GM18520 (cell line): Measurements from ENCODE around the gene KRT3.
"Not testable (repeated sequence)": the region's sequence is repeated elsewhere in the genome, so short reads cannot be mapped to it uniquely, and the experiment has no call there.

ENCODE experiments used
- ATAC-seq: cut with Tn5 transposase; IDR thresholded peaks from one replicate; pipeline ENCODE4 v1.9.1; 2021; ENCODE audit not compliant: unreplicated experiment

Gene KRT3

DNA sequence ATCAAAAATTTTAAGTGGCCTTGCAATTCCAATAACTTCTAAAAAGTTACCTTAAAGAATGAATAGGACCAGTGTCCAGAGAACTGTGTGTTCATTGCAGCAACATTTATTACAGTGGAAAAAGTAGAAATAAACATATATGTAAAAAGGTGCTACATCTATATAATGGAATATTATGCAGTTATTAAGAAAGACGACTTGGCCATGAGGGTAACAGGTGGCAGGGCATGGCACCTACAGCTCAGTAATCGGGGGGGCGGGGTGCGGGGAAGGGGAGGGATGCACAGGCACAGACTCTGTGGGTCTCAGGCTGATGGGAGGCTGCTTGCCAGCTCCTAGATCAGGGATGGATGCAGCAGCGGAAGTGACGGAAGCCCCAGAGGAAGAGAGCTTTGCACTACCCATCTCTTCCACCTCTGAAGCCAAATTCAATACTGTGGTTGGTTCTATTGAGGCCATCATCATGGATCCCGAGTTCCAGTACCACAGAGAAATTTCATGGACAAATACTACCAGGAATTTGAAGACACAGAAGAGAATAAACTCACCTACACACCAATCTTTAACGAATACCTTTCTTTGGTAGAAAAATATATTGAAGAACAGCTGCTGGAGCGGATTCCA is 32.8 kb downstream of the KRT3 start:
- ATAC-seq: no peak

DNA sequence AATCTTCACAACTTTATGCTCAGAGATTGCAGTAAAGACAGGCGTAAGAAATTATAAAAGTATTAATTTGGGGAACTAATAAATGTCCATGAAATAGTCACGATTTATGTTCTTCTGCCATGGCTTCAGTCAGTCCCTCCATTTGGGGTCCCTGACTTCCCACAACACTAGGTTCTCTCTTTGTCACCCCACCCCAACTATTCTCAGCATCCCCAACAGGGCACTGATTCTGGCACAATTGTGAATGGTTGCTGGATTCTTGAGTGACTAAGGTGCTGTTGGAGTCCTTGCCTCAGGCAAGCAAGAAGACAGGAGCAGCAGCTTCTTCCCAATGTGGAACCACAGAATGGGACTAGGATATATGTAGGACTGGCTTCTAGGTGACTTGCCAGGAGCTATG is 34.1 kb downstream of the KRT3 start:
- no peak for ATAC-seq

DNA sequence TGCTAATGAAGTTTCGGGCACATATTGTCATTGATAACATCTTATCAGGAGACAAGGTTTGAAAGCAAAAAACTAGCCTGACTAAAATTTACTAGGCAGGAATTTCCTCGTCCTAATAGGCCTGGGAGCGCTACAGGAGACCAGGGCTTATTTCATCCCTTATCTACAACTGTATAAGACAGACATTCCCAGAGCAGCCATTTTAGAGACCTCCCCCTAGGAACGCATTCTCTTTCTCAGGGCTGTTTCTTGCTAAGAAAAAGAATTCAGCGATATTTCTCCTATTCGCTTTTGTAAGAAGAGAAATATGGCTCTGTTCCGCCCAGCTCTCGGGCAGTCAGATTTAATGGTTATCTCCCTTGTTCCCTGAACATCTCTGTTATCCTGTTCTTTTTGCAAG is 34.7 kb downstream of the KRT3 start:
- not testable (repeated sequence) for ATAC-seq

- ATAC-seq: no peak
Measured at GRCh38 chr12:52760623-52761022, 35.3 kb downstream of the KRT3 start.

- no peak for ATAC-seq
Measured at GRCh38 chr12:52759695-52760094, 36.2 kb downstream of the KRT3 start.

DNA sequence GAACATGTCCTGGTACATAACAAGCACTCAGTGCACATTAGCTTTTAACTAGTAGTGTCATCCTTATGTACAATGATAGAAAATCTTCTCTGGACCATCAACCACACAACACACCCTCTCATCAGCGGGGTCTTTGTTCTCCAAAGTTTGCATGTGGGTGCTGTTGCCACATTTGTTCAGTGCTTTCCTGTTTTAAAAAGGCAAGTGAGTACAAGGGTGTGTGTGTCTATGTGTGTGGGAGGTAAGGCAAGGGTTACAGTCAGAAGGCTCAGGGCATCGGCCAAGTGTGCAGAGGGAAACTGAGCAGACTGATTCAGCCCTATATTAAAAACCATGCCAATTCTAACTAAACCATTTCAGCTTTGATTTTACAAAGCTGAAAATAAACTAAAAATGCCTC is 36.7 kb downstream of the KRT3 start:
- ATAC-seq: no peak

DNA sequence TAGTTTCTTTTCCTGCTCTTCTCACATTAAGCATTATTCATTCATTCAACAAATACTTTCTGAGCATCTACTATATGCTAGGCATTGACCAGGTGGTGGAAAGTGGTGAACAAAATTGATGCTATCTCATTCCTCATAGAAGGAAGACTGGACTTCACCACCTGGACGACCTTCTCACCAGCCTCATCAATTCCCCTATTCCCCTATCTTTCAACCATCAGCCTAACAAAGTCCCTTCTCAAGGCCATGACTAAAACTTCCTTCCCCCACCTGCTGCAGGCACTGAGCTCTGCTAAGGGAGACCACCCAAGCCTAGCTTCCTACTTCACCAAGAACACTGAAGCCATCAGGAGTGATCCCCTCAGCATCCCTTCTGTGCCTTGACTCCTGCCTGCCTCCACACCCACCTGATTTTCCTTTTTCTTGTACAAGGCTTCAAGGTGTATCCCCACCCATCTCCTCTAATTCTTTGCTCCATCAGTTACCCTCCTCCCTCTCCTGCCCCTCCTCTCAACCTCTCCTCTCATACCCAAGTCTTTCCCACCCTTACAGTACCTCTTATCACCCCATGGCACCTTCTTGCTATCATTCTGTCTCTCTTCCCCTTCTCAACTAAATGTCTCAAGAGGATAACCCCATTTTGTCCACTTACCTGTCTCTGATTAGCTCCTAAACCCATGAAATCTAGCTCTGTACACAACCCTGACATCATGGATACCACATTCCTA is 38.3 kb downstream of the KRT3 start:
- ATAC-seq: no peak

DNA sequence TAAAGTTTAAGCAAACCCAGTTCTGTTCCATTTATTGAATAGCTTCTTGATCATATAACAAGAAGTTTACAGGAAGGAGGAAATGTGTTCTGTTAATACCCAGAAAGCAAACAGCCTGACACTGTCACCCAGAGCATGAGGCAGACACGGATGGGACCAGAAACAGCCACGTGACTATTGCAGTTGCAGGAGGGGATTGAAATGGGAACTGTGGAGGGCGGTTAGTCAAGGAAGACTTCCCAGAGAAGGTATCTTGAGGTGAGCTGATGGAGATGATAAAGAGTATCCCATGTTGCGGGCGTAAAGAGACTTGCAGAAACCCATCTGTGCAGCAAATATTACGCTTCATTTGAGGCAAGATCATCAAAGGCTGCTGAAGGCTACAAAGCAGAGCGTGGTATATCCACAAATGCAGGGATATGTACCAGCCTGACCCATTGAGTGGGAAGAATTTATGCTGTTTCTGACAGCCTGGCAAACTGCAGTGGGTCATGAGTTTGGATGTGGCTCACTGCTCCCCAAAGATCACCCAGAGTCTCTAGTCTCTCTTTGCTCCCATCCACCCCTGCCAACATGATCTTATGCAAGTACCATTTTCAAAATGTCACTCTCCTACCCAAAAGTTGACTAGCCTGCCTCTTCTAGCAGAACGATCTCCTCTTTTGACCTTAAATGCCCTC is 39.5 kb downstream of the KRT3 start:
- no peak for ATAC-seq

- ATAC-seq: no peak
Measured at GRCh38 chr12:52755533-52755932, 40.4 kb downstream of the KRT3 start.

DNA sequence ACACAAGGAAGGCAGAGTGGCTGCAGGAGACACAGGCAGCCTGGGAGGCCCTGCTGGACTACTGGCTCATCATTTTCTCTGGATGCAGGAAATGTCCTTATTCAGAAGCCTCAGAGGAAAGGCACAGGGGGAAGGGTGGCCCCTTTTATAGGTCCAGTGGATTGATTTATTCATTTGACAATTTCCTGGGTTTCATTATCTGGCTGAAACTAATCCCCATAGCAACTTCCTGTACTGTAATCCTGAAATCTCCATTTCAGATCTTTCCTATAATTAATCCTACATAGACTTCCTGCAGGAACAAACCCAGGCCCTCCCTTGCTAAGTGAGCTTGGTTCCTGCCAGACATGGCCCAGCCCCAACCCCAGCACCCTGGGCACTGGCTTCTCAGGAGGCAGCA is 41.8 kb downstream of the KRT3 start:
- no peak for ATAC-seq

DNA sequence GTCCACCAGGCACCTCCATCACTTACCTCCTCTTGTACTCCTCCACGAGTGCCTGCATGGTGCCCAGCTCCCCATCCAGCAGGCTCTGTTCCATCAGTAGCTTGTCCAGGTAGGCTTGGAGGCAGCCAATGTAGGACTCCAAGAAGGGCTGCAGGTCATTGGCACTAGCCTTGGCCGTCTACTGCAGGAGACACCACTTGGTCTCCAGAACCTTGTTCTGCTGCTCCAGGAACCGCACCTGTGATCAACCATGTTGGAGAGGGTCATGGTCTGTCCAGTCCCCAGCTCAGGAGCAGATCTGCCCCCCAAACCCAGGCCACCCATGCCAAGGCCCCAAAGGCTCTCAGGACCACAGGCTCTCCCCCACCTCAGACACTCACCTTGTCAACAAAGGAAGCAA is 42.6 kb downstream of the KRT3 start:
- ATAC-seq: no peak

- ATAC-seq: no peak
Measured at GRCh38 chr12:52752516-52752915, 43.4 kb downstream of the KRT3 start.

DNA sequence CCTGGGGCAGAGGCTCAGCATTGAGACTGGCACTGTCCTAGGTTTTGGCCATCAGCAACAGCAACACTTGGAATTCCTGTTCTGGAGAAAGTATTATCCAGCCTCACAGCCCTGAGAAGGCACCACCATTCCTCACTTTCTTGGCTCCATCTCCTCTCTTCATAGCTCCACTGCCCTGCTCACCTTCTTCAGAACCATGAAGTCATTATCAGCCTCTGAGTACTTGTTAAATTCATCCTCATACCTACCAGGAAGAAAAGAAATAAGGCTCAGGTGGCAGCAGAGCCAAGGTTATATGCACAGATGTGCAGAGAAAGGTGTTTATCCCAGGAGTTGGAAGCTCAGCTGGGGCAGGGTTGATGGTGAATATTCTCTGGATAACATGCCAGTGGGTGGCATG is 44.1 kb downstream of the KRT3 start:
- ATAC-seq: no peak

DNA sequence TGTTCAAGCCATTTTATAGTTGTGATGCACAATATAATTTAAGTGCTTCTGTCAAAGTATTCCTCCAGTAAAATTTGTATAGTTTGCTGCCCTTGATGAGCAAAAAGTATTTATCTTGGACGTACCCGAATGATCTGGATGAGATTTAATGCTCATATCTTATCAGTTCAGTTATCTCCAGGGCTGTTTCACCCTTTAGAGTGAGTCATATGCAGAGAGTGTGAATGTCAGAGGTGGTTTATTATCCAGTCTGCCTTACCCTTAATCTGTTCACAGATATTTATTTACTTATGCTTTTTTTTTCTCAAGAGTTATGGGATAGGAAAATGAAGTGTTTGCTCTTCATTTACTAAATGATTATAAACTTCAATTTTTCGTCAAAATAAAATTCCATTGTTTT is 45.4 kb downstream of the KRT3 start:
- not testable (repeated sequence) for ATAC-seq

DNA sequence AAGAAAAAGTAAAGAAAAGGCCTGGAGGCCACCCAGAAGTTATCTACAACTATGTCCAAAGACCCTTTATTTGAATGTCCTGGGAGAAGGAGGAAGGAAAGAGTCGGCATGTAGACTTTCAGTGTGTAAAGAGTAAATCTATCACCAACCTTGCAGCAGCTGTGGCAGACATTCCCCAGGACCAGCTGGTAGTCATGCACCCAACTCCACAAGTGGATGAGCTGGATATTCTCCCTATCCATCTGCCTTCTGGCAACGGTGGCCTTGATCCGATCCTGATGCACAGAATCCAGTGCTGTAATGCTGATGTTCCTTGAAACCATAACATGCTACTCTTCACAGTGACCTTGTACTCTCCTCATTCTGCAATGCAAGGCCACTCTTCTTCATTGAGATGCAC is 46.1 kb downstream of the KRT3 start:
- no peak for ATAC-seq

DNA sequence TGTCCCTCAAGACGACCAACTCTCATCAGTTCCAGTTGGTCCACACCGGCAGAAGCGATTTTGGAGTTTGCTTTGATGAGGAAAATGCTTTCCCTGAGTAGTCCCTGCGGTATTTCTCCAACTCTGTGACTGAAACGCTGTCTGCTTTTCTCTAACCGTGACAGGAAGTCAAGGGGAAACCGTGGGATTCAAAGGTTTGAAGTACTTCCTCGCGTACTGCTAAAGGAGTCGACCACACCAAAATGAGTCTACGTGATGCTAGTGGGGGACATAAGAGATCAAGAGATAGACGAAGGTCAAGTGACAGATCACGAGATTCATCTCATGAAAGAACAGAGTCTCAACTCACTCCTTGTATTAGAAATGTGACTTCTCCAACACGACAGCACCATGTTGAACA is 47.3 kb downstream of the KRT3 start:
- no peak for ATAC-seq

DNA sequence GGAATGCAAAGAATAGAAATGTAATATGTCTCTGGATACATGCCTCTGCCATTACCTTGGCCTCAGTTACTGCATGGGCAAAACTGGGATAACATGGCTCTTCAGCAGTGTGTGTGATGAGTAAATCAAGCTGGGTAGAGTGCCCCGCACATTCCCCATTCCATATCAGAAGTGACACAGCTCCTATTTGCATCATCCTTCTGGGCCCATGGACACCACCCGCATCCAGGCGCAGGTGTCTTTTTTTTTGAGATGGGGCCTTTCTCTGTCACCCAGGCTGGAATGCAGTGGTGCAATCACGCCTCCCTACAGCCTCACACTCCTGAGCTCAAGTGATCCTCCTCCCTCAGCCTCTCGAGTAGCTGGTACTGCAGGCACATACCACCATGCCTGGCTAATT is 50.4 kb downstream of the KRT3 start:
- no peak for ATAC-seq

DNA sequence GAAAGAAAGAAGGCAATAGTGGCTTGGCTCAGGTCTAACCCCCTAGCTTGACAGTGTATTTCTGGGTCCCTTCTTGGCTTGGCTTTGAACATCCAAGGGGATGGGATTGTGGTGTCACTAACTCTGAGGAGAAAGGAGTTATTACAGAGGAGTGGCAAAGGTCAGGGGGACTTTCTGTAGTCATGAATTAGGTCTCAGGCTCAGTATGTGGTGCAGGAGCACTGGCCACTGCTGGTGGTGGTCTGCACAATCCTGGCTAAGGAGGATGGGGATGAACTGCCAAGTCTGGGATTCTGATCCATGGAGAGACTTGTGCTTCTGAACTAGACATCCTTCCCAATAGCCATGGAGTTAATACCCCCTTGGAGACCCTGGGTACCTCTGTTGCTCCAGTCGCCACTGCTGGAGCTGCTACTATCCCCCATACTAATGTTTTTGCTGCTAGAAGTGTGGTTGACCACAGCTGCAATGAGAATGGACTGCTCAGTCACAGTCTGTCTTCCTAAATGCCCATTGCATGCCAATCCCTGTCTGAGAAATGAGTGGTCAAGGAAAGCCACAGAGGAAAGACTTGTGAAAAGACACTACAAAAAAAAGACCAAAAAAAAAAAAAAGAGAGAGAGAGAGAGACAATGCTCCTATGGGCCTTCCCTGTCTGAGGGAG is 51.3 kb downstream of the KRT3 start:
- ATAC-seq: no peak

DNA sequence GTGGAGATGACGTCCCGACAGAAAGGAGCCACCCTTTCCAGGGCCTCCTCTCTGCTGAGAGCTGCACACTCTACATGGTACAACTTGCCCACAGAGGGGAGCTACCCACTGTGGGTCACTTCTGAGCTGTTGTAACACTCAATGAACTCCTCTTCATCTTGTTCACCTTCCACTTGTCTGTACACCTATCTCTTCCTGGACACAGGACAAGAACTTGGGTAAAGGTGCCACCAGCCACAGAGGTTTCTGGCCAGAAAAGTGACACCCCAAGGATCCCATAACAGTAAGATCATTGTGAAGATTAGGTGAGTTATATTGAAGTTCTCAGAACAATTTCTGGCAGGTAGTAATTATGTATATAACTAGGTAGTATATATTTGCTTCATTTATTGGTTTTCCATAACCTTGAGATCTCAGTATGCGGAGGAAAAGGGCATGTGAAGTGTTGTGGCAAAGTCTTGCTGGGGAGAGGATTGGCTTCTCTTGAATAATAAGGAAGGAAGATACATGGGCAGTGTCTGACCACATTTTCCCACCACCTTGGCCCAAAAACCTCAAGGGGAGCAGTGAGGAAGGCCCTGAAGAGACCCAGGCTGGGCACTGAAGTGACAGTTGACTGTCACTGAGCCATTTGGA is 53.0 kb downstream of the KRT3 start:
- no peak for ATAC-seq

DNA sequence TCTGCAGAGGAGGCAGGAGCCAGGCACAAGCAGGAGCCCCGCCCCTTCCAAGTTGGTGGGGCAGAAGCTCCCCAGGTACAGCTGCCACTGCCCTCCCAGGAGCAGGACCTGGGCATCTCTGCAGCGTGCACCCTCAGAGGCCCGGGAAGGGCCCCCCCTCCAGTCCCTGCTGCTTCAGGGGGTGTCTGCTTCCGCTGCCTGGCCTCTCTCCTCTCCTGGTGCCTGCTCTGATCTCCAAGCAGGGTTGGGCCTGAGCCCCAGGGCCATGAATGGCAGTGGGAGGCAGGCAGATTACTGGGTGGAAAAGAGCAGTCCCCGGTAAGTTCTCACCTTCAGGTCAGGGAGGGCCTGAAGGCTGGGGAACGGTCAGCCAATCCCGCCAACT is 53.7 kb downstream of the KRT3 start:
- no peak for ATAC-seq

- no peak for ATAC-seq
Measured at GRCh38 chr12:52741375-52742195, 54.3 kb downstream of the KRT3 start.
